H1 (cell line): Measurements from ENCODE around the gene CERT1. TPM values are rescaled to one million over a fixed set of nuclear protein-coding genes. Genes with fewer than 3 reads are reported as not detected.

Experiments used
- CTCF ChIA-PET: fragments of 300-600 bp; sonication (Branson Sonifier 250); formaldehyde crosslinking; loops from one replicate; lab custom pipeline; 2021; ENCODE audit not compliant: partially characterized antibody; lab: Charles Lee
- POLR2A ChIA-PET: fragments of 300-600 bp; sonication (Branson Sonifier 250); formaldehyde crosslinking; loops from one replicate; lab custom pipeline; 2021; ENCODE audit warnings: inconsistent platforms; ENCODE audit not compliant: partially characterized antibody; lab: Charles Lee
- DNase-seq, 2 experiments: peaks; one replicate each; pipeline versions ENCODE4 v3.0.0 to v3.0.0-alpha.2; 2010 to 2022; ENCODE audit warnings: low spot score in 2 of 2, low read depth in 1 of 2, mixed read lengths in 1 of 2
- FAIRE-seq: peaks from 2 replicates; lab custom pipeline; 2011; peaks lifted over from hg19 to GRCh38; lab: Jason Lieb, UNC
- H2AFZ ChIP-seq: 2 replicates; pipeline ENCODE4 v1.8.1; 2012; ENCODE audit warnings: low read length, inconsistent platforms
- H2AK5ac ChIP-seq: 2 replicates; pipeline ENCODE4 v1.6.1; 2013; ENCODE audit warnings: low read depth, low read length
- H2BK120ac ChIP-seq: replicated peaks from 2 replicates; pipeline ENCODE3; 2013; ENCODE audit warnings: low read depth, low read length, inconsistent platforms
- H2BK12ac ChIP-seq: 2 replicates; pipeline ENCODE4 v1.6.1; 2013; ENCODE audit warnings: low read depth, low read length
- H2BK15ac ChIP-seq: 2 replicates; pipeline ENCODE4 v1.6.1; 2013; ENCODE audit warnings: low read length
- H2BK20ac ChIP-seq: 2 replicates; pipeline ENCODE4 v1.6.1; 2013; ENCODE audit warnings: low read length
- H2BK5ac ChIP-seq: 2 replicates; pipeline ENCODE4 v1.6.1; 2013; ENCODE audit warnings: low read depth, low read length
- H3K14ac ChIP-seq: 2 replicates; pipeline ENCODE4 v1.6.1; 2013; ENCODE audit warnings: inconsistent platforms; ENCODE audit not compliant: insufficient read length
- H3K18ac ChIP-seq: 2 replicates; pipeline ENCODE4 v1.6.1; 2013; ENCODE audit warnings: low read length; ENCODE audit errors: extremely low read depth
- H3K23ac ChIP-seq: 2 replicates; pipeline ENCODE4 v1.6.1; 2013; ENCODE audit warnings: inconsistent platforms; ENCODE audit not compliant: insufficient read length
- H3K23me2 ChIP-seq: 2 replicates; pipeline ENCODE4 v1.6.1; 2013; ENCODE audit warnings: low read depth, low read length
- H3K27ac ChIP-seq: 2 replicates; pipeline ENCODE4 v1.6.1; 2011; ENCODE audit warnings: low read depth, low read length, inconsistent platforms
- H3K27me3 ChIP-seq, 4 experiments: replicated peaks in 1 of 4; 1 replicate in 1 of 4; 2 replicates in 3 of 4; pipeline versions ENCODE4 v1.6.1 to v1.8.1; 2011 to 2013; ENCODE audit warnings: low read length in 3 of 4, mild to moderate bottlenecking in 3 of 4, inconsistent platforms in 2 of 4, mixed read lengths in 2 of 4, moderate library complexity in 1 of 4; ENCODE audit not compliant: control insufficient read depth in 3 of 4, insufficient read depth in 3 of 4; ENCODE audit errors: extremely low read depth in 1 of 4
- H3K36me3 ChIP-seq, 4 experiments: 2 replicates each; pipeline versions ENCODE4 v1.6.1 to v1.8.1; 2011 to 2013; ENCODE audit warnings: mild to moderate bottlenecking in 4 of 4, low read length in 3 of 4, moderate library complexity in 2 of 4, control low read depth in 1 of 4, inconsistent platforms in 1 of 4; ENCODE audit not compliant: insufficient read depth in 4 of 4, control insufficient read depth in 2 of 4
- H3K4ac ChIP-seq: replicated peaks from 2 replicates; pipeline ENCODE3; 2013; ENCODE audit warnings: low read length, low read depth, mixed read lengths, inconsistent platforms; ENCODE audit not compliant: insufficient read length
- H3K4me1 ChIP-seq, 4 experiments: replicated peaks in 1 of 4; 1 replicate in 1 of 4; 2 replicates in 3 of 4; pipeline versions ENCODE4 v1.6.1 to v1.8.1; 2011 to 2013; ENCODE audit warnings: low read length in 3 of 4, inconsistent platforms in 2 of 4, mixed read lengths in 1 of 4; ENCODE audit not compliant: insufficient read depth in 4 of 4, control insufficient read depth in 3 of 4
- H3K4me2 ChIP-seq, 2 experiments: 2 replicates each; pipeline versions ENCODE4 v1.6.1 to v1.8.1; 2011 to 2013; ENCODE audit warnings: low read depth in 2 of 2, low read length in 2 of 2, control low read depth in 1 of 2, inconsistent platforms in 1 of 2, mild to moderate bottlenecking in 1 of 2; ENCODE audit not compliant: insufficient read depth in 1 of 2
- H3K4me3 ChIP-seq, 4 experiments: fragments of 200-600, 300-600 bp in 1 of 4; sonication (generic), shearing (Covaris generic), sonication (Bioruptor Twin) in 1 of 4; 2 replicates each; pipeline versions ENCODE4 v1.5.1 to v1.8.1; 2011 to 2016; ENCODE audit warnings: low read length in 4 of 4, low read depth in 3 of 4, control low read depth in 2 of 4, inconsistent platforms in 2 of 4, mild to moderate bottlenecking in 2 of 4, mixed read lengths in 1 of 4, moderate library complexity in 1 of 4; ENCODE audit not compliant: insufficient read depth in 2 of 4; ENCODE audit errors: extremely low read depth in 1 of 4
- H3K56ac ChIP-seq: replicated peaks from 2 replicates; pipeline ENCODE3; 2013; ENCODE audit warnings: low read depth, mild to moderate bottlenecking, mixed read lengths, low read length, inconsistent platforms; ENCODE audit not compliant: insufficient read length
- H3K79me1 ChIP-seq: 2 replicates; pipeline ENCODE4 v1.6.1; 2013; ENCODE audit warnings: low read depth, low read length, control low read depth
- H3K79me2 ChIP-seq, 2 experiments: 2 replicates each; pipeline versions ENCODE4 v1.6.1 to v1.8.1; 2012 to 2013; ENCODE audit warnings: low read length in 2 of 2, mild to moderate bottlenecking in 2 of 2, inconsistent platforms in 1 of 2; ENCODE audit not compliant: insufficient read depth in 2 of 2, control insufficient read depth in 1 of 2
- H3K9ac ChIP-seq, 4 experiments: replicated peaks in 1 of 4; 1 replicate in 1 of 4; 2 replicates in 3 of 4; pipeline versions ENCODE4 v1.6.1 to v1.8.1; 2011 to 2013; ENCODE audit warnings: low read depth in 3 of 4, low read length in 3 of 4, control low read depth in 2 of 4, mild to moderate bottlenecking in 2 of 4, moderate library complexity in 2 of 4, inconsistent platforms in 1 of 4; ENCODE audit errors: extremely low read depth in 1 of 4
- H3K9me3 ChIP-seq, 2 experiments: 2 replicates each; pipeline versions ENCODE4 v1.6.1 to v1.8.1; 2012 to 2013; ENCODE audit warnings: mild to moderate bottlenecking in 2 of 2, moderate library complexity in 2 of 2, control low read depth in 1 of 2, inconsistent platforms in 1 of 2, low read depth in 1 of 2, low read length in 1 of 2, mixed read lengths in 1 of 2; ENCODE audit not compliant: insufficient read depth in 2 of 2
- H4K20me1 ChIP-seq, 2 experiments: replicated peaks in 1 of 2; 2 replicates each; pipeline versions ENCODE3 to v1.8.1; 2011 to 2013; ENCODE audit warnings: inconsistent platforms in 2 of 2, low read length in 2 of 2, mild to moderate bottlenecking in 1 of 2; ENCODE audit not compliant: insufficient read depth in 2 of 2, control insufficient read depth in 1 of 2
- H4K5ac ChIP-seq: 2 replicates; pipeline ENCODE4 v1.6.1; 2013; ENCODE audit warnings: low read length, low read depth, mixed read lengths, inconsistent platforms; ENCODE audit not compliant: insufficient read length
- H4K8ac ChIP-seq: 2 replicates; pipeline ENCODE4 v1.8.0; 2013; ENCODE audit warnings: mild to moderate bottlenecking, moderate library complexity, low read length, inconsistent platforms; ENCODE audit not compliant: insufficient read depth; ENCODE audit errors: extremely low read depth
- H4K91ac ChIP-seq: replicated peaks from 2 replicates; pipeline ENCODE3; 2013; ENCODE audit warnings: low read length, mixed read lengths, inconsistent platforms; ENCODE audit not compliant: insufficient read length
- CTCF ChIP-seq, 3 experiments: IDR thresholded peaks; 1 replicate in 2 of 3; 2 replicates in 1 of 3; pipeline versions ENCODE4 v1.5.1 to v1.6.1; 2011; ENCODE audit warnings: low read length in 3 of 3, mild to moderate bottlenecking in 3 of 3, inconsistent platforms in 2 of 3, low read depth in 1 of 3, moderate library complexity in 1 of 3; ENCODE audit not compliant: insufficient read depth in 1 of 3; ENCODE audit errors: control extremely low read depth in 1 of 3
- NANOG ChIP-seq: IDR thresholded peaks from 2 replicates; pipeline ENCODE4 v1.6.1; 2011; ENCODE audit warnings: low read length, low read depth, mild to moderate bottlenecking, inconsistent platforms; ENCODE audit not compliant: insufficient read depth, poor library complexity, severe bottlenecking
- POU5F1 ChIP-seq: IDR thresholded peaks from 2 replicates; pipeline ENCODE4 v1.6.1; 2011; ENCODE audit warnings: low read depth, mild to moderate bottlenecking, low read length, moderate library complexity
- RFX5 ChIP-seq: IDR thresholded peaks from 2 replicates; pipeline ENCODE4 v1.6.1; 2011; ENCODE audit warnings: low read depth, low read length, improper control_type of control experiment, borderline replicate concordance
- RNF2 ChIP-seq: fragments of 200-900, 300-1000 bp; sonication (generic); IDR thresholded peaks from 2 replicates; pipeline ENCODE4 v1.7.1; 2016; ENCODE audit warnings: borderline replicate concordance, low read depth, mild to moderate bottlenecking, antibody characterized with exemption, low read length; ENCODE audit not compliant: poor library complexity, severe bottlenecking; ENCODE audit errors: missing control alignments
- SP4 ChIP-seq: IDR thresholded peaks from 2 replicates; pipeline ENCODE4 v1.6.1; 2012; ENCODE audit warnings: low read length, inconsistent platforms
- TEAD4 ChIP-seq: IDR thresholded peaks from 2 replicates; pipeline ENCODE4 v1.6.1; 2012; ENCODE audit warnings: low read depth, low read length, inconsistent platforms, mixed read lengths
- WGBS, 2 experiments: shearing (Covaris generic) in 1 of 2; methylation state at CpG; one replicate each; pipeline versions ENCODE4 v1.1.6 to v1.1.7; 2013 to 2015; ENCODE audit warnings: low lambda C conversion rate in 2 of 2, mixed read lengths in 2 of 2, inconsistent platforms in 1 of 2, low coverage in 1 of 2, missing lambda C conversion rate in 1 of 2; ENCODE audit not compliant: insufficient replicate concordance in 2 of 2, insufficient coverage in 1 of 2, insufficient read length in 1 of 2; ENCODE audit errors: extremely low coverage in 1 of 2, missing lambda C conversion rate in 1 of 2; 5-methylcytosine and 5-hydroxymethylcytosine counted together
- polyA plus RNA-seq, 7 experiments: library from polyadenylated mRNA; depleted of rRNA in 3 of 7; stranded (reverse) in 5 of 7; unstranded in 2 of 7; fragments of >200 nt in 5 of 7; fragments of 200-250 nt in 2 of 7; gene quantifications; 1 replicate in 5 of 7; 2 replicates in 1 of 7; 4 replicates in 1 of 7; pipeline versions ENCODE4 v1.2.1 to v1.2.3, GENCODE V29; 2011 to 2013; ENCODE audit warnings: missing spikeins in 2 of 7, mixed read lengths in 2 of 7
- total RNA-seq: library from RNA; stranded (reverse); fragmentation: NEBNext Ultra II Directional; extraction: Animal tissue kit (Norgen Biotek cat#: 25700); gene quantifications from 2 replicates; pipeline ENCODE4 v1.2.1, GENCODE V29; 2021

The CERT1 gene
- total and polyA plus RNA-seq, 2 of the 8 experiments (the other 6 are each of a cell fraction or from before 2014, with no cell fraction given) = 7.8 to 55.3 TPM

DNA sequence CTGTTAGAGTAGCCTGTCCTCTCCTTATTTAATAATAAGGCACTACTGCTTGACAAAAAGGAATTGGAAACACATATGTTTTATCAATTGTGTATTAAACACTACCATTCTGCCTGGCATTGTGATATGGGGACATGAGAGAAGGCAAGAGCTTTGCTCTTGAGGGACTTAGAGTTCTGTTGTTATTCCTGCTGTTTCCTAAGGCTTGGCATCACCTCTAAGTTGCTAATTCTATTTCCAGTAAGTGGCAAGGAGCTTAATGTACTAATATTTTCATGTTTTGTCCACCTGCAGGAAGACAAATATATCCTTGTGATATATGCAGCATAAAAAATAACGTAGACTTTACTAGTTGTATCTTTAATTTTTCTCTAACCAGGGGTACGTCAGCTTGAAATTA, 161.8 kb downstream of the CERT1 start:
- Histone ChIP-seq H2AK5ac (no peak overlapping the region), H2BK20ac (no peak overlapping the region), H2BK12ac (no peak overlapping the region), H4K5ac (no peak overlapping the region), H3K23ac (no peak overlapping the region), H3K9ac (no peak overlapping the region), H3K4me2 (no peak overlapping the region), H4K20me1 (peaks cover 2 to 5% of the 10 kb centered on the region in 2 experiments), H3K9me3 (no peaks in the 10 kb centered on the region), H3K4me3 (no peak overlapping the region), H3K14ac (no peak overlapping the region), H2BK15ac (no peak overlapping the region), H3K18ac (no peak overlapping the region), H3K23me2 (no peaks in the 10 kb centered on the region), H2AFZ (no peak overlapping the region), H3K27ac (no peak overlapping the region), H3K4ac (no peak overlapping the region), H3K79me1 (no peaks in the 10 kb centered on the region), H4K8ac (no peak overlapping the region), H2BK120ac (no peak overlapping the region), H3K4me1 (no peaks in the 10 kb centered on the region), H3K36me3 (peaks cover 50 to 98% (median 74%) of the 10 kb centered on the region in 4 experiments), H2BK5ac (no peak overlapping the region), H4K91ac (no peak overlapping the region), H3K56ac (no peak overlapping the region), H3K27me3 (no peaks in the 10 kb centered on the region), H3K79me2 (peaks cover 0 to 36% of the 10 kb centered on the region in 2 experiments; a peak in 2 of 4 replicates)
- no peak for DNase-seq
- CTCF ChIA-PET = no interaction called here
- no peak for TF ChIP-seq RNF2
- no peak for TF ChIP-seq RFX5
- no peak for TF ChIP-seq CTCF (IDR thresholded peaks at IDR 0.05; ENCODE audit: control extremely low read depth in 1 of 3, insufficient read depth in 1 of 3, low read depth in 1 of 3, low read length in 3 of 3)
- no peak for TF ChIP-seq POU5F1
- no peak for TF ChIP-seq SP4
- TF ChIP-seq TEAD4 = no peak
- TF ChIP-seq NANOG = no peak
- POLR2A ChIA-PET = interaction anchor here (0.7 kb wide), 1 partner anchor 9 kb away, joined by 3 read pairs; no protein-coding TSS in a partner anchor
- 91% methylated on average over 2 of the region's 2 CpGs; no CpG with 5 or more reads in 1 of the 2 experiments for WGBS, 2 experiments
- FAIRE-seq = no peak
